NB4 (cell line): ENCODE measurements around the gene TGFBR2.

Experiments
- DNase-seq: peaks from one replicate; pipeline ENCODE4 v3.0.0; 2010; ENCODE audit warnings: low read depth
- H3K4me3 ChIP-seq: one replicate; pipeline ENCODE4 v1.5.1; 2011; ENCODE audit warnings: mild to moderate bottlenecking, low read depth, low read length, moderate library complexity
- CTCF ChIP-seq: IDR thresholded peaks from one replicate; pipeline ENCODE4 v1.5.1; 2012; ENCODE audit warnings: low read depth, low read length
- MAX ChIP-seq: IDR thresholded peaks from 2 replicates; pipeline ENCODE4 v1.6.1; 2011; ENCODE audit warnings: low read depth, low read length
- MYC ChIP-seq: IDR thresholded peaks from 2 replicates; pipeline ENCODE4 v1.6.1; 2011; ENCODE audit warnings: low read depth, low read length
- POLR2A ChIP-seq: IDR thresholded peaks from 2 replicates; pipeline ENCODE4 v1.6.1; 2011; ENCODE audit warnings: mild to moderate bottlenecking; ENCODE audit not compliant: insufficient read length; ENCODE audit errors: extremely low read depth

TGFBR2 gene

GRCh38 chr3:30628205-30628900, 22.0 kb downstream of the TGFBR2 start:
- no peak overlapping the region for H3K4me3 ChIP-seq

GRCh38 chr3:30628901-30629590, 22.6 kb downstream of the TGFBR2 start:
- no peak overlapping the region for H3K4me3 ChIP-seq
- TF ChIP-seq MYC: no peak
- TF ChIP-seq POLR2A: no peak
- no peak for TF ChIP-seq MAX
- peak; percentile 36 for TF ChIP-seq CTCF
- DNase-seq: peak; percentile 81

More at GRCh38 chr3:30628205-30628900, 22.0 kb downstream of the TGFBR2 start:
- DNase-seq: no peak
- TF ChIP-seq MAX: no peak
- no peak for TF ChIP-seq POLR2A
- no peak for TF ChIP-seq CTCF
- no peak for TF ChIP-seq MYC

- no peak for TF ChIP-seq MAX
- TF ChIP-seq CTCF: no peak
- TF ChIP-seq MYC: no peak
- TF ChIP-seq POLR2A: no peak
- H3K4me3 ChIP-seq: no peak overlapping the region
- DNase-seq: no peak
Observed at GRCh38 chr3:30629746-30630145, 23.3 kb downstream of the TGFBR2 start.

- DNase-seq: no peak
- no peak overlapping the region for H3K4me3 ChIP-seq
- TF ChIP-seq MYC: no peak
- TF ChIP-seq POLR2A: no peak
- TF ChIP-seq CTCF: no peak
- no peak for TF ChIP-seq MAX
Observed at GRCh38 chr3:30630238-30631030, 24.0 kb downstream of the TGFBR2 start.

- H3K4me3 ChIP-seq: no peak overlapping the region
- peak; percentile 68 for DNase-seq
- TF ChIP-seq MAX (no peak), POLR2A (no peak), MYC (no peak), CTCF (no peak)
Observed at GRCh38 chr3:30631243-30631904, 25.0 kb downstream of the TGFBR2 start.
